Stimulated activated CD8-positive, alpha-beta memory T cell treated with anti-CD3 and anti-CD28 coated beads, Interleukin-15, amount 100 ng/mL, for 4 hours (primary cell): ENCODE measurements around the gene ITPR1.

Experiments
- DNase-seq, 2 donors: peaks; one replicate each; pipeline ENCODE4 v3.0.0-alpha.2; 2020; ENCODE audit warnings: low read depth in 2 of 2

Gene ITPR1

GRCh38 chr3:4829031-4829394, 335.9 kb downstream of the ITPR1 start:
- no peak for DNase-seq

- DNase-seq = no peak
Measured at GRCh38 chr3:4830586-4830914, 337.4 kb downstream of the ITPR1 start.

- DNase-seq = no peak
Measured at GRCh38 chr3:4831580-4831950, 338.4 kb downstream of the ITPR1 start.

GRCh38 chr3:4833471-4833870, 340.3 kb downstream of the ITPR1 start:
- no peak for DNase-seq

DNA sequence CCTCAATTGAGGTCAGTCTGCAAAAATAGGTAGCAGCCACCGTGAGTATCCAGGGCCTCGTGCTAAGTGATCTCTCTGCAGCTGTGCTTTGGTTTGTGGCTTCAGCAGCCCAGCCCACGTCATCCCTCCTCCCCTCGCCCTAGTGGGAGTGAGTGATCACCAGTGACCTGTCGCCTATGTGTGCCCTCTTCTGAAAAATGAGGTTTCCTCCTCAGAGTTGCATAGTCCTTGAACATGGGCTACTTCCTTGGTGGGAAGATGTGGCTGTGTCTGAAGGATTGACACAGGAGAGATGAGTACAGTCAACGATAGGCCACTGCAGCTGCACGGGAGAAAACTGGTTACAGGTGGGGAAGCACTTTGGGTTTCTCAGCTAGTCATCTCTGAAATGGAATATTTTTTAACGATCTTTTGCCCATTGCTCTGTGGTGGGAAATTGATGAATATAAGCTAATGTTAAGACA, 341.3 kb downstream of the ITPR1 start:
- DNase-seq = peak; percentile 61

- no peak for DNase-seq
Measured at GRCh38 chr3:4835616-4836043, 342.5 kb downstream of the ITPR1 start.

- DNase-seq = no peak
Measured at GRCh38 chr3:4836516-4836915, 343.4 kb downstream of the ITPR1 start.

- DNase-seq = no peak
Measured at GRCh38 chr3:4837374-4837930, 344.3 kb downstream of the ITPR1 start.

DNA sequence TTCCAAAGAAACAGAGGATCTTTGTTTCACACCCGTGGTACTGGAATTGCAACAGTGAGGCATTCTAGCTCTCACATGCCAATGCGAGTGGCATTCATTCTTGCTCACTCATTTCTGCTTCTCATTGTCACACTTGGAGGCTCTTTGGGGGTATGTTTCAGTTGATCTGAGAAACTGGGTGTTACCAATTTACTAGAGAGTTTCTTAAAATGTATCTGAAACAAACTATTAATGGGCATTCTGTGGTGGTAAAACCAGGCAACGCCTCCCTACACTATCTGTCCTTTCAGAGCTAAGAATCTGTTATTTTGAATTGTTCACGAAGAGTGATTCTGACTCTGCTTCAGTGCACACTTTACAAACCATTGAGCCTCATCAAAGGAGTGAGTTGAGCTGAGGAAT, 345.5 kb downstream of the ITPR1 start:
- DNase-seq = no peak

- no peak for DNase-seq
Measured at GRCh38 chr3:4839278-4839677, 346.1 kb downstream of the ITPR1 start.

DNA sequence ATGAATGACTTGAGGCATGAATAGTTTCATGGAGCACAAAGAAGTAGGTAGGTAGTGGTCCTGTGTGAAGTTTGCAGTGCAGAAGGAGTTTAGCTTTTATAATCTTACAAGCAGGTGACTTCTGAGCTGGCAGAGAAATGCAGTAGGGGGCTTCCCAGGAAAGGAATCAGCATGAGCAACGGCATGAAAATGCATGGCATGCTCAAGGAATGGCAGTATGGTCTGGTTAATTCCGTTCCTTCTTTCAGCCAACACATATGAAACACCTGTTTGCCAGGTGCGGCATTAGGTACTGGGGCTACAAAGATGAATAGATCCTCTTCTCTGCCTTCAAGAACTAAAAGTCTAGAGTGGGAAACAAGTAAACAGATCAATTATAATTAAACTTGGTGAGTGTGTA, 348.1 kb downstream of the ITPR1 start:
- DNase-seq = no peak

GRCh38 chr3:4841776-4842440, 348.8 kb downstream of the ITPR1 start:
- no peak for DNase-seq

- DNase-seq = no peak
Measured at GRCh38 chr3:4843619-4844018, 350.5 kb downstream of the ITPR1 start.

DNA sequence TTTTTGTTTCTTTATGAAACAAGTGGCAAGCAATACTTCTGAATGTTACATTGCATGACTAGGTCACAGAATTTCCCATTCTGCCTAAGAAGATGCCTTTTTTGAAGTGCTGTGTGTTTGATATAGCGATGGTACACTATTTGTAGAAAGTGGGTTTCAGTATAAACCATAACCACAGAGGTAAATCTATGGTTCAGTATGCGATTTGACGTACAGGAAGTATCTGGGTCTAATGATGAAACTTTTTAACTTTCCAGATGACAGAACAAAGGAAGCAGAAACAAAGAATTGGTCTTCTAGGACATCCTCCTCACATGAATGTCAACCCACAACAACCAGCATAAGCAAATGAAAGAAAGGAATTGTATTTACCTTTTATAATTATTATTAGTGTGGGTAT, 352.7 kb downstream of the ITPR1 start:
- DNase-seq = no peak

GRCh38 chr3:4846543-4846942, 353.4 kb downstream of the ITPR1 start:
- DNase-seq = no peak

DNA sequence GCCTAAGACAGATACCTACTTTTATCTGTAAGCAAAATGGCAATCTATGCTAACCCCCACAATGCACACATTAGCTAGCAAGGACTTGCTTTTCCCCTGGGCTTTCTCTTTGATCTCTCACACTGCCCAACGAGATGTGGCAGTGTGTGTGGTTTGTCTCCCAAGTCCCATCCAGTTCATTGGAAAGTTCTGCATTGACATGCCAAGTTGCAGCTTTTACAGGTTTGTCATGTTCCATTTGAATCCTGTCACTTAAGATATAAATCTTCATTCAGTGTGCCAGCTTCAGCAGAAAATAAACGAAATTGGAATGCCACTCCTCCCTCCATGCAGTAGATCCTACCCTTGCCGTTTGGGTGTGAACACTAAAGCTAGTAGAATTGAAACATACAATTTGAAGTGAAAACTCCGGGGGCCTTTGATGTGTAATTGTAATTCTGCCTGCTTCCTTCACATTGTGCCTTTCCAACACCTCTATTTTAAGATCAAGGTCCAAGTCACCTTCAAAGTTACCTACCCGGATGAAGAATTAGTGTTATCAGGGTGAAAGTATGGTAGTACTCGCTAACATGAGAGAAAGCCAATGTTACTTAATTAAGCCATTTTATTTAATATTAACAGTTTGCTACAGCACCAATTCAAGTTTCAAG, 355.2 kb downstream of the ITPR1 start:
- no peak for DNase-seq

- DNase-seq = no peak
Measured at GRCh38 chr3:4849136-4849535, 356.0 kb downstream of the ITPR1 start.

- no peak for DNase-seq
Measured at GRCh38 chr3:4849739-4850138, 356.6 kb downstream of the ITPR1 start.

GRCh38 chr3:4850211-4850927, 357.2 kb downstream of the ITPR1 start:
- DNase-seq = no peak

- DNase-seq = no peak
Measured at GRCh38 chr3:4850928-4851265, 357.7 kb downstream of the ITPR1 start.

DNA sequence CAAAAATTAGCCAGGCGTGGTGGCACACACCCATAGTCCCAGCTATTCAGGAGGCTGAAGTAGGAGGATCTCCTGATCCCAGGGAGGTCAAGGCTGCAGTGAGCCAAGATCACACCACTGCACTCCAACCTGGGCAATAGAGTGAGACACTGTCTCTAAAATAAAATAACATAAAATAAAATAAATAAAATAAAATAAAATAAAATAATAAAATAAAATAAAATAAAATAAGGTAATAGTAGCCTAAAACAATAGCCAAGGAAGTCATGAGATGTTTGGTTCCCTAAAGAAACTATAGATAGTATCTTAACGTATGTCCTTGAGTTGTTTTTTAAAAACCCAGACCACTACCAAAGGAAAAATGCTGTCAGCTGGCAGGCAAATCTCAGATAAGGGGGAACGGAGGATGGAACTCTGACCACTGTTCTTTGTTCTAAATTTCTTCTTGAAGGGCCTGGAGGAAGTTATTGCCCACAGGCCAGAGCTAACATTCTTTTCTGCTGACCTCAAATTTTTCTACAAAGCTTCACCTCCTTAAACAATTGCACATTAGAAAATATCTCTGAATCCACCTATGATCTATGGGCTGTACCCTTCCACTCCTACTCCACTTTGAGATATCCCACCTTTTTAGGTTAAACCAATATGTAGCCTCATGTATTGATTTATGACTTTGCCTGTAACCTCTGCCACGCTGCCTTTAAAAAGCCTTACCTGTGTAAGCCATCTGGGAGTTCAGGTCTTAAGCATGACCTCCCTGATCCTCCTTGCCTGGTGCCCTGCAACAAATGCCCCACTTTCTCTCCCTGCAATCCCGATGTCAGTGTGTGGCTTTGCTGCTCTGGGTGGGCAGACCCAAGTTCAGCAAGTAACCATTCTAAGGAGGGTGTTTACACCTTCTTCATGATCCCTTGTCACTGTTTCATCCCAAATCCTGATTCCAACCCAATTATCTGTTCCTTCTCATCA, 359.9 kb downstream of the ITPR1 start:
- DNase-seq = no peak

GRCh38 chr3:4853749-4854140, 360.6 kb downstream of the ITPR1 start:
- DNase-seq = no peak
